Activated CD4-positive, alpha-beta T cell treated with anti-CD3 and anti-CD28 coated beads, Interleukin-2, amount 50 U/mL, for 48 hours (primary cell): ENCODE results near the gene CRB2.

Experiments
- DNase-seq, 2 experiments: peaks; one replicate each; pipeline ENCODE4 v3.0.0-alpha.2; 2020

CRB2 gene

GRCh38 chr9:123329329-123329955, 26.6 kb upstream of the CRB2 start:
- peak in 1 of 2 experiments; percentile 28 for DNase-seq

DNA sequence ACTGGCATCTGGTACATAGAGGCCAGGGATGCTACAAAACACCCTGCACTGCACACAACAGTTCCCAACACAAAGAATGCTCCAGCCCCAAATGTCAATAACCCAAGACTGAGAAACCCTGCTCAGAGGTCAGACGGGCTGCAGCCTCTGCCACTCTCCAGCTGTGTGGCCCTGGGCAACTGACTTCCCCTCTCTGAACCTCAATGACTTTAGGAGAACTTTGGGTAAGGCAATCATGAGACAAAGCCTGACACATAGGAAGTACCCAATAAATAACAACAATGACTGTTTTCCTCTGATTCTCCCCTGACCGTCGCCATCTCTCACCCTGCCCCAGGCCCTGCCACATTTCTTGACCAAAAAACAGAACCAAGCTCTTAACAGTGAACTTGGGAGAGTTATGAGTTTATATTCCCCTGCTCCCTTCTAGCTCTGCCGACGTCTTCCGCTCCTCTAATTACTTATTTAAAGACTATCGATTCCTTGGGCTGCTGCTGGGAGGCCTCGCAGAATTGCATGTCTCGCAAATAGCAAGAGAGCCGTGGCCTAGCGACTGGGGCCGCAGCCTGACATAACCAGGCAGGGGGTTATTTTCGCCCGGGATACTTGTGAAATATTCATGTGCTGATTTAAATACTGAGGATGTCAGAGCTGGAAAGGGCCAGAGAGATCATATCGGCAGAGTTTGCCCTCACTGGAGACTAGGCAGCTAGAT, 24.5 kb upstream of the CRB2 start:
- DNase-seq: no peak

DNA sequence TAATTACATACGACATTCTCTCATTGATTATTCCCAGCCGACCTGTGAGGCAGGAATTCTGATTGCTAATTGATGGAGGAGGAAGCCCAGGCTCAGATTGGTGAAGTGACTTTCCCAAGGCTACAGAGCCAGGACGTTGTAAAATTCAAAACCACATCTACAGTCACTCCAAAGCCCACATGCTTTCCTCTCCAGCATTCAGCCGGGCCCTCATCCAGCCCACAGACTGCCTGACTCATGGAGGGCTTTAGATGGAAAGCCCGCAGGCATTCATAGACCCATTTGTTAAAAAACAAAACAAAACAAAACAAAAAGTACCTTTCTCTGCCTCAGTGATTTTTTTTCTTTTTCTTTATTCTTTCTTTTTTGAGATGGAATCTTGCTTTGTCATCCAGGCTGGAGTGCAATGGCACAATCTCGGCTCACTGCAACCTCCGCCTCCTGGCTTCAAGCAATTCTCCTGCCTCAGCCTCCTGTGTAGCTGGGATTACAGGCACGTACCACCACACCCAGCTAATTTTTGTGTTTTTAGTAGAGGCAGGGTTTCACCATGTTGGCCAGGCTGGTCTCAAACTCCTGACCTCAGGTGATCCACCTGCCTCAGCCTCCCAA, 22.8 kb upstream of the CRB2 start:
- peak in 1 of 2 experiments; percentile 28 for DNase-seq

- DNase-seq: no peak
These were observed 21.4 kb upstream of the CRB2 start for GRCh38 chr9:123334639-123335038.

- DNase-seq: no peak
These were observed 20.6 kb upstream of the CRB2 start for GRCh38 chr9:123335193-123335985.

DNA sequence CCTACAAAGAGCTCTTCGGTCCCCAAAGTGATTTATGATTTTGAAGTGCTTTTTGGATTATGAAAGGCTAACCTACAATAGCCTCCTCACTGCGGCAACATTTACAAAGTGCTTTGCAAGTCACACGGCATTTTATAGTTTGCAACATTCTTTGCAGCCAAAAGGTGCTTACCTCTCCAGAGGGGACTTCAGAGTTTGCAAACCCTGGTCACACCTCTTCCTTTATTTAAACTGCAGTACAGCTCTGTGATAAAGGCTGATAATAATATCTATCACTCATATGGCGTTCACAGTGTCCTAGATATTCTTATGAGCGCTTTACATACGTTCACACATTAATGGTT, 20.0 kb upstream of the CRB2 start:
- DNase-seq: no peak

GRCh38 chr9:123336449-123336848, 19.5 kb upstream of the CRB2 start:
- DNase-seq: no peak

- no peak for DNase-seq
These were observed 19.0 kb upstream of the CRB2 start for GRCh38 chr9:123336959-123337358.

GRCh38 chr9:123337971-123338370, 18.0 kb upstream of the CRB2 start:
- no peak for DNase-seq

GRCh38 chr9:123338710-123339665, 17.0 kb upstream of the CRB2 start:
- peak; percentile 78 to 85 for DNase-seq

DNA sequence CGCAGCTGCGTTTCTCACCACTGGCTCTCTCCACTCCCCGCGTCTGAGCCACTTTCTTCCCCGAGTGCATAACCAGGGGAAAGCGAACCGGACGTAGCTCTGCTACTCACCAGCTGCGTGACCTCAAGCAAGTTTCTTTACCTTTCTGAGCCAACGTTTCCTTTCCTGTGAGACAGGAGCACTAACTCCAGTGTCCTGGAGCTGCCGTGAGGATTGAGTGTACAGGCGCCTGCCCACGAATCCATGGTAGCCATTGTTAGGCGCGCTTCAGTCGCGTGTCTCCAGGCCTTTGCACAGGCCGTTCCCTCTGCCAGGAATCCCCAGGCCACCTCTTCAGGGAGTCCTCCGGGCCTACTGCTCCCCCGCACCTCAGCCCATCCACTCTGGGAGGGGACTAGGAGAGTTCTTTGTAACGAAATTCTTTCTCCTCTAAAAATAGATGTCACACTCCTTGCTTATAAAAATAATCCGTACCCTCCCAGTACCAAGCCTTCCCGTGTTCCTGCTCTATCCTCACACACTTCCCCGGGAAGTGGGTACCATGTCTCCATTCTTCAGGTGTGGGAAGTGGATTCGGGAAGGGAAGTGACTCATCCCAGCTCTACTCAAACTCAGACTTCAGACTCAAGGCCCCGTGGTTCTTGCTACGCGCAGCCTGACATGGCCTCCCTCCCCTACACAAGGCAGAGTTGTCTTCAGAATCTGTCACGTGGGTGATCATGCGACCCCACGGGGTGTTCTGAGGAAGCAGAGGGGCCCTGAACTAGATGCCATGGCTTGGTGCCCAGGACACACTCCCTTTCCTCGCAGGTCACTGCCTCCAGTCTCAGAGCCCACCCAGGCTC, 16.1 kb upstream of the CRB2 start:
- peak; percentile 74 to 81 for DNase-seq

GRCh38 chr9:123341816-123342215, 14.2 kb upstream of the CRB2 start:
- DNase-seq: no peak

- DNase-seq: no peak
These were observed 13.8 kb upstream of the CRB2 start for GRCh38 chr9:123342247-123342646.

DNA sequence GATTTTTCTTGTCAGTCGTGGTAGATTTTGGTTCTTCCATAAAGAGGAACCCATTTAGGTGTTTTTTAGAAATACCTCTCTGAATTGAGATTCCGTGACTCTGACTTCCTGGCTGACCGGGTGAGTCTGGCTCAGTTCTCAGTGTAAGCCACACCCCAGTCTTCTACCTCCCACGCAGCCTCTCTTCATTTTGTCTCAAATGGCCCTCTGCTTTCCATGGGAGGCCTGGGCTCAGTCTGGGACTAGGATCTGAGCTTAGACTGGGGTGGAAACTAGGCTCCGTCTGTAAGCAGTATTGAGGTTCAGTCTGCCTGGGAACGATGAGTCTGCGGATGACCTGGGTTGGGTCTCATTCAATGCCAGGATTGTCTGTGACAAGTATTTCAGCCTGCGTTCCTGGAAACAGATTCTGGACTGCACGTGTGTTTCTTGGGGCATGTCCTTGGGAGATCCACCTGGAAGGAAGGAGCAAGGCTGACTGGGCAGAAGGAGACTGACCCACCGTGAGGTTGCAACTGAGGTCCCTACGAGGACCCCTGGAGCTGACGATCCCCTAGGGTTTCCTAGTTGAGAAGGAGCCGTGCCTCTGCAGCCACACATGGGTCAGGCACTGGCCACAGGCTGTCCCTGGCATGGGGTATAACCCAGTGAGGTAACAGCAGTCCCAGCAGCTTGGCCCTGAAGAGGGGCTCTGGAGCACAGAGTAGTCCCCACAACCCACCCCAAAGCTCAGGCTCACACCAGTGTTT, 12.4 kb upstream of the CRB2 start:
- DNase-seq: no peak

DNA sequence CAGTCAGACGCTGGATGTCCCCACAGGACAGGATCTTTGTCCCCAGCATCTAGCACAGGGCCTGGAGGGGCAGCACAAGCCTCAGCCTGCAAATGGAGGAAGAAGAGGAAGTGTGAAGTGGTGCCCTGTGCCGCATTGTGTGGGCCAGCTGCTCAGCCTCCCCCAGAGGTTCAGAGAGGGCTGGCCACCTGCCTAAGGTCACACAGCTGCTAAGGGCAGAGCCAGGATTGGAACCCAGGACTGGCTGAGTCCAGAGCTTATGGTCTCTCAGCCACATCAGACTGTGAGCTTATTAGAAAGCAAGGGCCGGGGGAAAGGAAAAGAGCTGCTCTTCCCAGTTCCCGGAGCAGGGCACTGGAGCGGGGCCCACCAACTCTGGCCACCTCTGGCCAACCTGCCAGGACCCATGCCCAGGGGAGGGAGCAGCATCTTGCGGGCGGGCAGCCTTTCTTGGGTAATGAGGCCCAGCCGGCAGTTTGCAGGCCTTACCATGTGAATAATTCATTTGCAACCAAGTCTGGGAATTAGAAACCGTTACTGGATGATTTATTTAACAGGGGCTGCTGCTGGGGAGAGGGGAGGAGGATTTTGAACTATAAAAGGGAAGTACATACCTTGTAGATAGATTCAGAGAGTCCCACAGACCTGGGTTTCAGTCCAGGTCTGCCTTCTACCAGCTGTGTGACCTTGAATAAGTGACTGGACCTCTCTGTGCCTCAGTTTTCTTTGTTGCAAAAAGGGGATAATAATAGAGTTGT, 11.6 kb upstream of the CRB2 start:
- DNase-seq: no peak

- DNase-seq: no peak
These were observed 10.4 kb upstream of the CRB2 start for GRCh38 chr9:123345567-123345955.

- no peak for DNase-seq
These were observed 10.0 kb upstream of the CRB2 start for GRCh38 chr9:123346026-123346425.

GRCh38 chr9:123346826-123347225, 9.2 kb upstream of the CRB2 start:
- DNase-seq: no peak

- DNase-seq: no peak
These were observed 8.5 kb upstream of the CRB2 start for GRCh38 chr9:123347289-123348060.
